ENCODE measurements around the gene C22orf23. TPM values are rescaled to one million over a fixed set of nuclear protein-coding genes. Genes with fewer than 3 reads are reported as not detected.
A peak's percentile ranks its signal among the peaks of the same experiment; 100 is the strongest.

The C22orf23 gene
- total RNA-seq, 2 experiments from 2014 or later = not detected

DNA sequence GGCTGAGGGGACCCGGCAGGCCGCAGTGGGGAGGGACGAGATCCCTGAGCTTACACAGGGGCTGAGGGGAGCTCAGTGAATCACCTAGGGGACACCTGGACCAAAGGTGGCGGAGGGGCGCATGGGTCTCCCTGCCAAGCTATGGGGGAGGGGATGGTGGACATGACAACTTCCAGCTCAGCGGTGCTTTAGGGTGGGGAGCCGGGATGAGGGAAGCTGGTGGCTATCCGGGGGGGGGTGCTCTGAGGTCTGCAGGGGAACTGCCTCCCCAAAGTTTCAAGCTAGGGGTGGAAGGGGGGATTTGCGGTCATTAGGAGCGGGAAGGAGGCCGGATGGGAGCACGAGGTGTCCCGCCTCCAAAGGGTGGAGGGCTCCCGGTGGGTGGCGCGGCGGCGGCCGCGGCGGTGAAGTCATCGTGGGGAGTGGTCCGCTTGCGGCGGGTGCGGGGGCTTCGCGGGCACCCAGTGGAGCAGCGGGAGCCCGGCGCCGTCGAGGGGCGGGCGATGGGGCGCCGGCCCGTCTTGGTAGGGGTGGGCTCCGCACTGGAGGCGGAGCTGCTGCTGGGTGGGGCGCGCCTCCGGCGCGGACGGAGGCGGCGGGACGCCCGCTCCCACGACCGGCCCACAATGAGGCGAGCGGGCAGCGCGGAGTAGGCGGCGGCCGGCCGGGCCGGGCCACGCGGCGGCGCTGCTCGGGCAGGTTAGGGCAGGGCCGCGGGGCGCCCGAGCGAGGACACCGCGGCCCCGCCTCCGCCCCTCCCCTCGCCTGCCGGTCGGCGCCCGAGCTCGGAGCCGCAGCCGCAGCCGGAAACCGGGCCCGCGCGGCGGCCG is 47.7 kb downstream of the C22orf23 start, which contains the start of gene MICALL1:
TSS of gene MICALL1 (plus strand) at position 764 of the 830 bp plus-strand sequence. CDS start 126 bp downstream, outside the sequence.
- intact Hi-C loops (cut with micrococcal nuclease) = no loop called here
- Mint-ChIP-seq H3K4me3 (peak within 1 kb of the TSS; percentile 71), H3K36me3 (ENCODE audit: low read depth) (no peaks in the 10 kb centered on the region), H3K9me3 (no peaks in the 10 kb centered on the region), H3K4me1 (ENCODE audit: low read depth) (peaks cover 21% of the 10 kb centered on the region), H3K27me3 (no peaks in the 10 kb centered on the region), H3K27ac (peak within 1 kb of the TSS; percentile 84)
- DNase-seq (peak; percentile 66), ATAC-seq (peak; percentile 86)
- TF ChIP-seq, protein P1, sequence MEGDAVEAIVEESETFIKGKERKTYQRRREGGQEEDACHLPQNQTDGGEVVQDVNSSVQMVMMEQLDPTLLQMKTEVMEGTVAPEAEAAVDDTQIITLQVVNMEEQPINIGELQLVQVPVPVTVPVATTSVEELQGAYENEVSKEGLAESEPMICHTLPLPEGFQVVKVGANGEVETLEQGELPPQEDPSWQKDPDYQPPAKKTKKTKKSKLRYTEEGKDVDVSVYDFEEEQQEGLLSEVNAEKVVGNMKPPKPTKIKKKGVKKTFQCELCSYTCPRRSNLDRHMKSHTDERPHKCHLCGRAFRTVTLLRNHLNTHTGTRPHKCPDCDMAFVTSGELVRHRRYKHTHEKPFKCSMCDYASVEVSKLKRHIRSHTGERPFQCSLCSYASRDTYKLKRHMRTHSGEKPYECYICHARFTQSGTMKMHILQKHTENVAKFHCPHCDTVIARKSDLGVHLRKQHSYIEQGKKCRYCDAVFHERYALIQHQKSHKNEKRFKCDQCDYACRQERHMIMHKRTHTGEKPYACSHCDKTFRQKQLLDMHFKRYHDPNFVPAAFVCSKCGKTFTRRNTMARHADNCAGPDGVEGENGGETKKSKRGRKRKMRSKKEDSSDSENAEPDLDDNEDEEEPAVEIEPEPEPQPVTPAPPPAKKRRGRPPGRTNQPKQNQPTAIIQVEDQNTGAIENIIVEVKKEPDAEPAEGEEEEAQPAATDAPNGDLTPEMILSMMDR (IDR thresholded peaks at IDR 0.05) = no peak
- ChIA-PET CTCF (interaction anchor here (0.6 to 2.2 kb wide), 12 partner anchors 9 to 732 kb away, joined by 3 to 16 read pairs (median 6); partner anchors contain the start of genes C22orf23 and POLR2F), POLR2A (interaction anchor here (0.6 to 2.8 kb wide), 8 partner anchors 9 to 48 kb away, joined by 3 to 15 read pairs (median 4); partner anchors contain the start of genes C22orf23 and POLR2F)

DNA sequence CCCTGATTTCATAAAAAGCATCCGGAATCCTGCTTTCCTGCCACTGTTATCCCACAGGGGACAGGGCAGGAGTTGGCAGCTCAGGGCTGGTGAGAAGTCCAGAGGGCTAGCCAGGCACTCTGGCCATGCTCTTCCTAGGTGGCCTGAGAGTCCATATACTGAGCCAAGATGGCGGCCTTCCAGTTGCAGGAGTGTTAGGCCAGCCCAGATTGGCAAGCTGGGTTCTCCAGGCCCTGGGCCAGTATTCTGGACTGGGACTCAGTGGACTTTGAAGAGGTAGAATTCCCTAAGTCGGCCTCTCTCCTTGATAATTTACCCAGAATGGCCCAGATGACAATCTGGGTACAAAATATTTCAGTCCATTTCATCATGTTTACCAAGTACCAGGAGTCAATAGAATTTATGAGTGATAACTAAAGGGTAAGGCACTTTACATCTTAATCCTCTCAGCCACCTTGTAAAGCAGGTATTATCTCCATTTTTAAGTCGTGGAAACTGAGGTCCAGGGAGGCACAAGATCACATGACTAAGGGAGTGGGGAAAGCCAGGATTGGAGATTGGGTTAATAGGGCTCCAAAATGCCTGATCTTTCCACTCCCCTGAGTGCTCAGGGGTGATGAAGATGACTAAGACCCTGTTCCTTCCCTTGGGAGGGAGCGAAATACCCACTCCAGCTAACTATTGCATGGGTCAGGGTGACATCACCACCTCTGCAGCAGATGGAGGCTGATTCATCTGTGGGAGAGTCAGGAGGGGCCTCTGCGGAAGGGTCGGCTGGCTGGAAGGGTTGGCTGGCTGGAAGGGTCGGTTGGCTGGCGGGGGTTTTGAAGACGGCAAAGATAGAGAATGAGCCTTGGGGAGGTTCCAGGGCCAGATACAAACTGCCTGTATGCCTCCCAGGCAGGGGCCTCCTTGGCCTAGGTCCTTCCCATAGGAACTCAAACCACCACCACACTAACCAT is 48.5 kb downstream of the C22orf23 start:
- ATAC-seq = peak; percentile 32
- peak overlapping the region; percentile 70 for H3K4me3 Mint-ChIP-seq
- no peaks in the 10 kb centered on the region for H3K27me3 Mint-ChIP-seq
- TF ChIP-seq, protein P1 (IDR thresholded peaks at IDR 0.05) = no peak
- intact Hi-C loops (cut with micrococcal nuclease) = no loop called here
- peak overlapping the region; percentile 84 for H3K27ac Mint-ChIP-seq
- H3K4me1 Mint-ChIP-seq (ENCODE audit: low read depth) = peaks cover 21% of the 10 kb centered on the region
- no peaks in the 10 kb centered on the region for H3K36me3 Mint-ChIP-seq (ENCODE audit: low read depth)
- ChIA-PET CTCF (interaction anchor here (0.9 to 2.2 kb wide), 11 partner anchors 8 to 262 kb away, joined by 3 to 16 read pairs (median 5); partner anchors contain the start of genes C22orf23 and POLR2F), POLR2A (interaction anchor here (0.9 to 2.8 kb wide), 6 partner anchors 8 to 49 kb away, joined by 3 to 15 read pairs (median 4); partner anchors contain the start of genes C22orf23 and POLR2F)
- H3K9me3 Mint-ChIP-seq = no peaks in the 10 kb centered on the region
- DNase-seq = peak; percentile 45

DNA sequence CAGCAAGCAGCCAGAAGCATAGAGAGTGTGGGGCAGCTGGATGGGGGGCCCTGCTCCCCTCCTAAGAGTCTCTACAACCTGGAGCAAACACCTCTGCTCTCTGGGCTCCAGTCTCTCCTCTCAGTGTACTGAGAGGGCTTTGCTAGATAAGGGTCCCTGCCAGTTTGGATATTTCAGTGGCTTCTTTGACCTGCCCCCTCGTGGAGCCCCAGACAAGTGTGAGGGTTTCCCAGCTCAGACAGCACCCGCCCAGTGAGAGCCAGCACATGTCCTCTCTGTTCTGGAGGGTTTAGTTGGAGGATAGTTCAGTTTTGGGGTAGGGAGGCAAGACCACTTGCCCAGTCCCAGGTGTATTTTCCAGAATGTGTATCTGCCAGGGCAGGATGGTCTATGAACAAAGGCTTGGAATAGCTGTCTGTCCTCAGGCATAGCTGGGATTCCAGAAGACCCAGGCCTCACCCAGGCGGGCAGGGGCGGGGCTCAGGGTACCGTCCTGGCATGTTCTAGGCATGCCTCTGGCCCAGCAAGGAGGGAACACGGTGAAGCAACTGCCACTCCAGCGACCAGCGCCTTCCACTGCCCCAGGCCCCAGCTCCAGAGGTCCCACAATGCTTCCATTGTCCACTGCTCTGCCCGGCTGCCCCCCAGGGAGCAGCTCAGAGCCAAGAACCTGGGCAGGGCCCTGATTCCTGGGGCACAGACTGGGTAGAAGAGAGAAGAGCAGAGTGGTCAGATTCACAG is 54.8 kb downstream of the C22orf23 start:
- CTCF ChIA-PET = interaction anchor here (0.8 to 3.5 kb wide), 4 partner anchors 35 to 81 kb away, joined by 3 to 20 read pairs (median 9); no protein-coding TSS in a partner anchor
- H3K27ac Mint-ChIP-seq = peak overlapping the region; percentile 62
- no peaks in the 10 kb centered on the region for H3K27me3 Mint-ChIP-seq
- POLR2A ChIA-PET = no interaction called here
- DNase-seq (no peak), ATAC-seq (no peak)
- H3K36me3 Mint-ChIP-seq (ENCODE audit: low read depth) = no peaks in the 10 kb centered on the region
- intact Hi-C loops (cut with micrococcal nuclease) = no loop called here
- no peaks in the 10 kb centered on the region for H3K9me3 Mint-ChIP-seq
- peaks cover 16% of the 10 kb centered on the region for H3K4me1 Mint-ChIP-seq (ENCODE audit: low read depth)
- TF ChIP-seq, protein P1 (IDR thresholded peaks at IDR 0.05) = no peak
- H3K4me3 Mint-ChIP-seq = no peak overlapping the region

DNA sequence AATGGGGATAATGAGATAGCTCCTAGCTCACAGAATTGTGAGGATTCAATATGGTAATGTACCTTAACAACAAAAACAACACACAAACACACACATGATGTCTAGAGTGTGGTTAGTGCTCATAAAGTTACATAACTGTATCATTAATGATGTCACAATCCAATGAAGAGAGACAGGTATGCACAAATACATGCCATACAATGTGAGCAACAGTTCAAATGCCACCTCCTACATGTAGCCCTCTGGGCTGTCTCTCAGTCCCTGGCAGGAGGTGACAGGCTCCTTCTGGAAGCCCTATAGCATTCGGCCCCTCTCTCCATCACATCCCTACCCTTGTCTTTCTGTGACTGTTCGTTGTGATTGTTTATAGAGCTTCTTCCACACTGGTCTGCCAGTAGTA is 55.6 kb downstream of the C22orf23 start:
- intact Hi-C loops (cut with micrococcal nuclease) = no loop called here

More for the DNA sequence above, 55.6 kb downstream of the C22orf23 start:
- no peaks in the 10 kb centered on the region for H3K36me3 Mint-ChIP-seq (ENCODE audit: low read depth)
- ChIA-PET CTCF (interaction anchor here (1.0 to 3.5 kb wide), 8 partner anchors 8 to 80 kb away, joined by 4 to 20 read pairs (median 8); partner anchors contain the start of gene MICALL1), POLR2A (interaction anchor here (1.0 to 2.5 kb wide), 5 partner anchors 8 to 29 kb away, joined by 3 to 15 read pairs (median 4); partner anchors contain the start of gene MICALL1)
- TF ChIP-seq, protein P1 (IDR thresholded peaks at IDR 0.05) = no peak
- H3K4me1 Mint-ChIP-seq (ENCODE audit: low read depth) = peaks cover 16% of the 10 kb centered on the region
- H3K4me3 Mint-ChIP-seq = no peak overlapping the region
- DNase-seq (no peak), ATAC-seq (no peak)
- H3K9me3 Mint-ChIP-seq = no peaks in the 10 kb centered on the region
- H3K27ac Mint-ChIP-seq = peak overlapping the region; percentile 62
- no peaks in the 10 kb centered on the region for H3K27me3 Mint-ChIP-seq

Data from activated CD8-positive, alpha-beta T cell treated with anti-CD3 and anti-CD28 coated beads for 36 hours (primary cell).